Ovary (tissue), 9 donors: ENCODE results near the gene GRIN2A. TPM values are rescaled to one million over a fixed set of nuclear protein-coding genes. Genes with fewer than 3 reads are reported as not detected.

Experiments used
- DNase-seq, 5 donors: peaks; one replicate each; pipeline ENCODE4 v3.0.0-alpha.2; 2019 to 2020
- H3K27ac ChIP-seq, 2 donors: fragments of 200-600 bp; one replicate each; pipeline versions ENCODE4 v1.5.1 to v1.8.0; 2019 to 2022
- H3K27me3 ChIP-seq: fragments of 200-600 bp; one replicate; pipeline ENCODE4 v1.8.0; 2022
- H3K36me3 ChIP-seq: fragments of 200-600 bp; sonication (generic); one replicate; pipeline ENCODE4 v1.5.1; 2019
- H3K4me1 ChIP-seq: one replicate; pipeline ENCODE4 v1.8.1; 2013; ENCODE audit warnings: mild to moderate bottlenecking, moderate library complexity; ENCODE audit not compliant: insufficient read depth
- H3K4me3 ChIP-seq: fragments of 200-600 bp; sonication (generic); one replicate; pipeline ENCODE4 v1.5.1; 2017
- H3K9me3 ChIP-seq, 2 donors: fragments of 200-600 bp in 1 of 2; sonication (generic) in 1 of 2; one replicate each; pipeline versions ENCODE4 v1.5.1 to v1.8.1; 2013 to 2019; ENCODE audit warnings: mild to moderate bottlenecking in 1 of 2, moderate library complexity in 1 of 2
- EP300 ChIP-seq: sonication (generic); formaldehyde crosslinking; IDR thresholded peaks from one replicate; pipeline ENCODE4 v1.6.1; 2017; ENCODE audit warnings: antibody characterized with exemption
- POLR2A ChIP-seq: fragments of 450-650 bp; IDR thresholded peaks from one replicate; pipeline ENCODE4 v1.6.1; 2017; ENCODE audit warnings: antibody characterized with exemption, mild to moderate bottlenecking, moderate library complexity
- WGBS, 3 donors: extraction: QIAGEN DNeasy Blood & Tissue Kit in 1 of 3; methylation state at CpG; one replicate each; pipeline versions ENCODE4 v1.1.5 to v1.1.7; 2013 to 2017; 5-methylcytosine and 5-hydroxymethylcytosine counted together
- intact Hi-C, 4 donors: fragments of 100-400 bp; cut with DNase I; formaldehyde crosslinking; loops; one replicate each; pipeline versions ENCODE4 v1.11.0 to v1.15.1; 2022 to 2023
- polyA plus RNA-seq, 2 donors: library from polyadenylated mRNA; stranded (reverse); fragments of 200-250 nt in 1 of 2; fragments of 350-450 nt in 1 of 2; fragmentation: Illumina TruSeq in 1 of 2; extraction: RNeasy Lipid Tissue Mini Kit (QIAGEN cat#74804) in 1 of 2; gene quantifications; one replicate each; pipeline ENCODE4 v1.2.3, GENCODE V29; 2013 to 2014
- total RNA-seq, 7 donors: library from RNA; depleted of rRNA in 2 of 7; stranded (reverse); fragments of >200 nt in 2 of 7; fragmentation: NEBNext Ultra II Directional in 3 of 7; extraction: Animal tissue kit (Norgen Biotek cat#: 25700) in 3 of 7; gene quantifications; one replicate each; pipeline versions ENCODE4 v1.1.0 to v1.2.4, GENCODE V29; 2016 to 2023
- TF ChIP-seq, protein P1 (sequence below), 3 donors: fragments of 450-650 bp in 2 of 3; fragments of 200-600 bp in 1 of 3; IDR thresholded peaks; one replicate each; pipeline versions ENCODE4 v1.5.1 to v1.8.0; 2016 to 2022; ENCODE audit warnings: antibody characterized with exemption in 3 of 3, mild to moderate bottlenecking in 1 of 3
- donor health status: DM: no; HTN: no; CAD: no; lungs with moderate emphysema.
- donor health status: DM: no; HTN: no; CAD: no.
- donor health status: Bipolar disorder and iron deficiency.
- donor health status: DM: yes; HTN: yes; CAD: no.
- donor health status: DM: no; HTN: no; CAD: no.
- donor health status: DM: yes; HTN: yes; CAD: no.

Gene GRIN2A
- total and polyA plus RNA-seq, 9 donors, result 0.08 to 5.4 (median 0.57) TPM; not detected in 1

GRCh38 chr16:10169031-10169430, 13.2 kb downstream of the GRIN2A start:
- no peaks in the 10 kb centered on the region for H3K27me3 ChIP-seq
- H3K36me3 ChIP-seq, result no peaks in the 10 kb centered on the region
- intact Hi-C loops, result loop anchor here in 1 of 4 donors (5.0 kb wide), 1 partner anchor 52 kb away; no protein-coding TSS in a partner anchor
- 88 to 93% (median 93%) methylated on average over 3 of the region's 3 CpGs for WGBS, 3 donors
- no peak overlapping the region for H3K27ac ChIP-seq
- no peak for DNase-seq
- no peak overlapping the region for H3K4me3 ChIP-seq
- no peaks in the 10 kb centered on the region for H3K9me3 ChIP-seq
- TF ChIP-seq EP300 (no peak), POLR2A (no peak)
- TF ChIP-seq, protein P1, sequence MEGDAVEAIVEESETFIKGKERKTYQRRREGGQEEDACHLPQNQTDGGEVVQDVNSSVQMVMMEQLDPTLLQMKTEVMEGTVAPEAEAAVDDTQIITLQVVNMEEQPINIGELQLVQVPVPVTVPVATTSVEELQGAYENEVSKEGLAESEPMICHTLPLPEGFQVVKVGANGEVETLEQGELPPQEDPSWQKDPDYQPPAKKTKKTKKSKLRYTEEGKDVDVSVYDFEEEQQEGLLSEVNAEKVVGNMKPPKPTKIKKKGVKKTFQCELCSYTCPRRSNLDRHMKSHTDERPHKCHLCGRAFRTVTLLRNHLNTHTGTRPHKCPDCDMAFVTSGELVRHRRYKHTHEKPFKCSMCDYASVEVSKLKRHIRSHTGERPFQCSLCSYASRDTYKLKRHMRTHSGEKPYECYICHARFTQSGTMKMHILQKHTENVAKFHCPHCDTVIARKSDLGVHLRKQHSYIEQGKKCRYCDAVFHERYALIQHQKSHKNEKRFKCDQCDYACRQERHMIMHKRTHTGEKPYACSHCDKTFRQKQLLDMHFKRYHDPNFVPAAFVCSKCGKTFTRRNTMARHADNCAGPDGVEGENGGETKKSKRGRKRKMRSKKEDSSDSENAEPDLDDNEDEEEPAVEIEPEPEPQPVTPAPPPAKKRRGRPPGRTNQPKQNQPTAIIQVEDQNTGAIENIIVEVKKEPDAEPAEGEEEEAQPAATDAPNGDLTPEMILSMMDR (IDR thresholded peaks at IDR 0.05), result no peak
- no peaks in the 10 kb centered on the region for H3K4me1 ChIP-seq

DNA sequence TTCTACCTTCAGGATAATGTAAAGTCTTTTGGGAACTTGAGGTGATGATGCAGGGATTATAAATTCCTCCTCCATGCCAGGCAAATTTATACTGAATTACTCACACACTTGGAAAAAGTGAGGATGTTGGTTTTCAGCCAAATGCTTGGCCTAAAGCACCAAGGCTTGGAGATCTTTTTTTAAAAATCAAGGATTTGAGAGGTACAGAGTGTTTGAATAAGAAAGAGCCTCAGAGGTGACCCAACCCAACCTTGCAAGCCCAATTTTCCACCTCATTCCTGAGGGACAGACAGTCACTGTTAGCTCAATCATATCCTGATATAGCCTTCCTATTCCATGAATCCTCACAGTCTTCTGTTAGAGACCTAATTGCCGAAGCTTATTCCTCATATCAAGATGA, 14.0 kb downstream of the GRIN2A start:
- WGBS, 3 donors, result 51 to 65% (median 55%) methylated on average over 1 of the region's 1 CpG
- DNase-seq, result no peak

GRCh38 chr16:10165643-10166042, 16.6 kb downstream of the GRIN2A start:
- WGBS, 3 donors, result 84 to 91% (median 84%) methylated on average over 1 of the region's 1 CpG
- Histone ChIP-seq H3K4me3 (no peak overlapping the region), H3K4me1 (no peaks in the 10 kb centered on the region), H3K9me3 (no peaks in the 10 kb centered on the region), H3K36me3 (no peaks in the 10 kb centered on the region), H3K27ac (no peak overlapping the region), H3K27me3 (no peaks in the 10 kb centered on the region)
- no peak for DNase-seq
- intact Hi-C loops, result loop anchor here in 1 of 4 donors (5.0 kb wide), 1 partner anchor 48 kb away; no protein-coding TSS in a partner anchor
- no peak for TF ChIP-seq POLR2A
- TF ChIP-seq, protein P1 (IDR thresholded peaks at IDR 0.05), result no peak
- TF ChIP-seq EP300, result no peak

More for the DNA sequence above, 14.0 kb downstream of the GRIN2A start:
- no peak overlapping the region for H3K4me3 ChIP-seq
- no peak for TF ChIP-seq EP300
- TF ChIP-seq, protein P1 (IDR thresholded peaks at IDR 0.05), result no peak
- no peak for TF ChIP-seq POLR2A
- H3K4me1 ChIP-seq, result no peaks in the 10 kb centered on the region
- no peaks in the 10 kb centered on the region for H3K9me3 ChIP-seq
- no peak overlapping the region for H3K27ac ChIP-seq
- no peaks in the 10 kb centered on the region for H3K36me3 ChIP-seq
- intact Hi-C loops, result loop anchor here in 1 of 4 donors (5.0 kb wide), 1 partner anchor 51 kb away; no protein-coding TSS in a partner anchor
- no peaks in the 10 kb centered on the region for H3K27me3 ChIP-seq

GRCh38 chr16:10162981-10163380, 19.2 kb downstream of the GRIN2A start:
- Histone ChIP-seq H3K36me3 (no peaks in the 10 kb centered on the region), H3K4me1 (no peaks in the 10 kb centered on the region), H3K4me3 (no peak overlapping the region), H3K9me3 (no peaks in the 10 kb centered on the region), H3K27ac (no peak overlapping the region), H3K27me3 (no peaks in the 10 kb centered on the region)
- intact Hi-C loops, result no loop called here
- TF ChIP-seq POLR2A (no peak), EP300 (no peak)
- TF ChIP-seq, protein P1 (IDR thresholded peaks at IDR 0.05), result no peak
- WGBS, 3 donors, result 16 to 38% (median 29%) methylated on average over 1 of the region's 1 CpG
- DNase-seq, result no peak
